Epithelial cell of proximal tubule (primary cell): ENCODE results near the gene DBP. TPM values are rescaled to one million over a fixed set of nuclear protein-coding genes. Genes with fewer than 3 reads are reported as not detected.

ENCODE experiments used
- DNase-seq: peaks from one replicate; pipeline ENCODE4 v3.0.0-alpha.2; 2011; ENCODE audit warnings: low read depth
- H3K4me3 ChIP-seq: 2 replicates; pipeline ENCODE4 v1.5.1; 2011; ENCODE audit warnings: low read depth, mild to moderate bottlenecking, low read length
- CTCF ChIP-seq: conservative IDR thresholded peaks from 2 replicates; pipeline ENCODE4 v1.5.1; 2012; ENCODE audit warnings: low read depth, mild to moderate bottlenecking, low read length
- total RNA-seq: library from RNA; depleted of rRNA; stranded (reverse); fragments of >200 nt; gene quantifications from 2 replicates; pipeline ENCODE4 v1.2.3, GENCODE V29; 2015

DBP gene
- total RNA-seq, 1 donor from 2014 or later: 5.9 TPM

- TF ChIP-seq CTCF: no peak
- H3K4me3 ChIP-seq: peak overlapping the region; percentile 96
Measured at GRCh38 chr19:48618278-48618915, 18.8 kb downstream of the DBP start.

GRCh38 chr19:48617146-48617937 lies 19.8 kb downstream of the DBP start:
- H3K4me3 ChIP-seq: peak overlapping the region; percentile 96
- TF ChIP-seq CTCF: no peak
- DNase-seq: no peak

More at GRCh38 chr19:48618278-48618915, 18.8 kb downstream of the DBP start:
- no peak for DNase-seq

- no peak for DNase-seq
- H3K4me3 ChIP-seq: peak overlapping the region; percentile 96
Measured at GRCh38 chr19:48616491-48617056, 20.6 kb downstream of the DBP start.

GRCh38 chr19:48616041-48616436 lies 21.1 kb downstream of the DBP start:
- no peak for DNase-seq
- no peak overlapping the region for H3K4me3 ChIP-seq

More at GRCh38 chr19:48616491-48617056, 20.6 kb downstream of the DBP start:
- no peak for TF ChIP-seq CTCF

GRCh38 chr19:48615231-48616040 lies 21.7 kb downstream of the DBP start:
- TF ChIP-seq CTCF: no peak
- no peak overlapping the region for H3K4me3 ChIP-seq
- no peak for DNase-seq

More at GRCh38 chr19:48616041-48616436, 21.1 kb downstream of the DBP start:
- no peak for TF ChIP-seq CTCF

- no peak for DNase-seq
- no peak for TF ChIP-seq CTCF
- no peak within 1 kb of the TSS for H3K4me3 ChIP-seq
Measured at GRCh38 chr19:48614436-48615230, 22.5 kb downstream of the DBP start, which contains the start of gene FAM83E. FAM83E (minus strand) TSS chr19:48615076; CDS start chr19:48613372, 1,704 bp downstream.
